Skeletal muscle tissue (tissue), 4 donors: ENCODE data around the gene USB1. TPM values are rescaled to one million over a fixed set of nuclear protein-coding genes. Genes with fewer than 3 reads are reported as not detected.

Source experiments
- H3K27ac ChIP-seq: one replicate; pipeline ENCODE4 v1.7.0; 2013; ENCODE audit warnings: mild to moderate bottlenecking, low read depth, low read length, inconsistent platforms
- H3K27me3 ChIP-seq, 3 donors: one replicate each; pipeline ENCODE4 v1.7.0; 2013; ENCODE audit warnings: low read length in 3 of 3; ENCODE audit not compliant: control insufficient read depth in 3 of 3, insufficient read depth in 3 of 3
- H3K36me3 ChIP-seq, 3 donors: one replicate each; pipeline ENCODE4 v1.7.0; 2013; ENCODE audit warnings: low read length in 3 of 3; ENCODE audit not compliant: control insufficient read depth in 3 of 3, insufficient read depth in 3 of 3
- H3K4me1 ChIP-seq, 3 donors: one replicate each; pipeline ENCODE4 v1.7.0; 2013; ENCODE audit warnings: low read length in 3 of 3, mild to moderate bottlenecking in 3 of 3; ENCODE audit not compliant: control insufficient read depth in 3 of 3, insufficient read depth in 3 of 3
- H3K4me3 ChIP-seq, 3 donors: one replicate each; pipeline ENCODE4 v1.7.0; 2013; ENCODE audit warnings: low read length in 3 of 3
- H3K9ac ChIP-seq, 3 donors: one replicate each; pipeline ENCODE4 v1.7.0; 2013; ENCODE audit warnings: low read length in 3 of 3, mild to moderate bottlenecking in 3 of 3, moderate library complexity in 2 of 3, low read depth in 1 of 3
- H3K9me3 ChIP-seq, 3 donors: one replicate each; pipeline ENCODE4 v1.7.0; 2013; ENCODE audit warnings: low read length in 3 of 3; ENCODE audit not compliant: control insufficient read depth in 3 of 3
- total RNA-seq: library from RNA; depleted of rRNA; stranded (reverse); fragments of >200 nt; gene quantifications from one replicate; pipeline ENCODE4 v1.2.3, GENCODE V29; 2014
- donor health status: Osteomylitis.

The USB1 gene
- total RNA-seq, 1 donor from 2014 or later, result 2.1 TPM

- Histone ChIP-seq H3K27ac (no peak overlapping the region), H3K27me3 (peaks cover 0 to 3% (median 2%) of the 10 kb centered on the region in 3 donors), H3K36me3 (no peaks in the 10 kb centered on the region), H3K9ac (no peak overlapping the region), H3K4me1 (peaks cover 2 to 6% (median 2%) of the 10 kb centered on the region in 3 donors), H3K4me3 (no peak overlapping the region), H3K9me3 (no peaks in the 10 kb centered on the region)
Measured at GRCh38 chr16:58054289-58054688, 53.1 kb downstream of the USB1 start.

GRCh38 chr16:58056580-58056979 is 55.4 kb downstream of the USB1 start:
- H3K9ac ChIP-seq, result no peak overlapping the region
- H3K27ac ChIP-seq, result no peak overlapping the region
- no peaks in the 10 kb centered on the region for H3K9me3 ChIP-seq

GRCh38 chr16:58057121-58057520 is 55.9 kb downstream of the USB1 start:
- H3K4me3 ChIP-seq, result no peak overlapping the region
- no peaks in the 10 kb centered on the region for H3K9me3 ChIP-seq
- no peak overlapping the region for H3K9ac ChIP-seq
- H3K27me3 ChIP-seq, result peaks cover 0 to 3% (median 2%) of the 10 kb centered on the region in 3 donors
- H3K36me3 ChIP-seq, result no peaks in the 10 kb centered on the region
- H3K27ac ChIP-seq, result no peak overlapping the region
- H3K4me1 ChIP-seq, result no peaks in the 10 kb centered on the region

More at GRCh38 chr16:58056580-58056979, 55.4 kb downstream of the USB1 start:
- Histone ChIP-seq H3K27me3 (peaks cover 0 to 3% (median 2%) of the 10 kb centered on the region in 3 donors), H3K36me3 (no peaks in the 10 kb centered on the region), H3K4me3 (no peak overlapping the region), H3K4me1 (no peaks in the 10 kb centered on the region)

GRCh38 chr16:58057784-58058183 is 56.6 kb downstream of the USB1 start:
- peaks cover 0 to 3% (median 2%) of the 10 kb centered on the region in 3 donors for H3K27me3 ChIP-seq
- H3K4me3 ChIP-seq, result no peak overlapping the region
- no peaks in the 10 kb centered on the region for H3K9me3 ChIP-seq
- H3K36me3 ChIP-seq, result no peaks in the 10 kb centered on the region
- no peak overlapping the region for H3K27ac ChIP-seq
- no peaks in the 10 kb centered on the region for H3K4me1 ChIP-seq
- no peak overlapping the region for H3K9ac ChIP-seq

GRCh38 chr16:58062821-58063220 is 61.6 kb downstream of the USB1 start:
- Histone ChIP-seq H3K27me3 (no peaks in the 10 kb centered on the region), H3K4me3 (no peak overlapping the region), H3K4me1 (peaks cover 0 to 4% (median 4%) of the 10 kb centered on the region in 3 donors), H3K9me3 (no peaks in the 10 kb centered on the region), H3K27ac (no peak overlapping the region), H3K36me3 (no peaks in the 10 kb centered on the region), H3K9ac (no peak overlapping the region)

DNA sequence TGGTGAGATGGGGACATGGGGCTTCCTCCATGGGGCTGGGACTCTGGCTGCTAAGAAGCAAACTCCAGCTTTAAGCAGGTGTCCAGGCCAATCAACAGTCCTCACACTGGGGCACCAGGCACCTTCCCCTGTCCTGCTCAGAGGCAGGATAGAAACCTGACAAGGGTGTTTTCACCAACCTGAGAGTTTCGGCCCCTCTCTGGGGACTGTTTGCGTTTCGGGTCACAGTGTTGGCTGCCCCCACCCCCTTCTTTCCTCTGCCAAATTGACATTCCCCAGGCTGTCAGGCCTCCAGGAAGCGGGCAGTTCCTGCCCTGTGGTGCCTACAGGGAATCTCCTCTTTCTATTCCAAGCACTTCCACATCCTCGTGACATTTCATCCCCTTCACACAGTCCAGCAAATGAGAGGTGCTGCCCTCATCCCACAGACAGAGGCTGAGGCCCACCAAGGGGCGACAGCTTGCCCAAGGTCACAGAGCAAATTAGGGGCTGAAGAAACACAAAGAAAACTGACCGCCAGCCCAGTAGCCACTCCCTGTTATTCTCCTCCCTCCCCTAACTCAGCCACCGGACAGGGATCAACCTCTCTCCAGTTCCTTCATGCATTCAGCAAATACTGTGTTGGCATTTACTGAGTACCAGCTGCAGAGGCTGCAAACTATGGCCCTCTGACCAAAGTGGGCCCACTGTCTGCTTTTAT is 62.3 kb downstream of the USB1 start:
- H3K9me3 ChIP-seq, result no peaks in the 10 kb centered on the region
- no peak overlapping the region for H3K27ac ChIP-seq
- no peaks in the 10 kb centered on the region for H3K27me3 ChIP-seq
- H3K36me3 ChIP-seq, result no peaks in the 10 kb centered on the region
- peaks cover 0 to 4% (median 4%) of the 10 kb centered on the region in 3 donors for H3K4me1 ChIP-seq
- no peak overlapping the region for H3K9ac ChIP-seq
- H3K4me3 ChIP-seq, result no peak overlapping the region

- Histone ChIP-seq H3K9ac (no peak overlapping the region), H3K9me3 (peaks cover 0 to 2% (median 0%) of the 10 kb centered on the region in 3 donors), H3K27ac (no peak overlapping the region), H3K27me3 (no peaks in the 10 kb centered on the region), H3K36me3 (no peaks in the 10 kb centered on the region), H3K4me1 (no peaks in the 10 kb centered on the region), H3K4me3 (no peak overlapping the region)
Measured at GRCh38 chr16:58070585-58070984, 69.4 kb downstream of the USB1 start.

Other genes starting within 250 kb of the USB1 start
- gene KIFC3, start 198.9 kb upstream of the USB1 start, total RNA-seq, result 9.9 TPM
- gene CNGB1, start 30.3 kb upstream of the USB1 start, total RNA-seq, result not detected
- 3.1 TPM for gene ZNF319, start 735 bp upstream of the USB1 start, total RNA-seq
- gene MMP15, start 24.3 kb downstream of the USB1 start, total RNA-seq, result 15.1 TPM
- gene CFAP20, start 128.0 kb downstream of the USB1 start, total RNA-seq, result 47.5 TPM
- 53.2 TPM for gene CSNK2A2, start 196.7 kb downstream of the USB1 start, total RNA-seq